Adipose tissue (tissue), 3 donors: ENCODE results near the gene ATAD3C. TPM values are rescaled to one million over a fixed set of nuclear protein-coding genes. Genes with fewer than 3 reads are reported as not detected.
"Not testable (repeated sequence)": the region's sequence is repeated elsewhere in the genome, so short reads cannot be mapped to it uniquely, and the experiment has no call there.

ENCODE experiments used
- H3K27ac ChIP-seq: one replicate; pipeline ENCODE4 v1.5.1; 2013; ENCODE audit warnings: low read depth, low read length
- WGBS, 3 donors: extraction: QIAGEN DNeasy Blood & Tissue Kit; methylation state at CpG; one replicate each; pipeline ENCODE4 v1.1.7; 2013; 5-methylcytosine and 5-hydroxymethylcytosine counted together
- polyA plus RNA-seq, 3 donors: library from polyadenylated mRNA; stranded (reverse); fragments of 200-250 nt; gene quantifications; one replicate each; pipeline ENCODE4 v1.2.3, GENCODE V29; 2013
- donor health status: healthy with polysubstance abuse.
- donor health status: Bipolar disorder and iron deficiency.
- donor health status: healthy.

The ATAD3C gene, protein sequence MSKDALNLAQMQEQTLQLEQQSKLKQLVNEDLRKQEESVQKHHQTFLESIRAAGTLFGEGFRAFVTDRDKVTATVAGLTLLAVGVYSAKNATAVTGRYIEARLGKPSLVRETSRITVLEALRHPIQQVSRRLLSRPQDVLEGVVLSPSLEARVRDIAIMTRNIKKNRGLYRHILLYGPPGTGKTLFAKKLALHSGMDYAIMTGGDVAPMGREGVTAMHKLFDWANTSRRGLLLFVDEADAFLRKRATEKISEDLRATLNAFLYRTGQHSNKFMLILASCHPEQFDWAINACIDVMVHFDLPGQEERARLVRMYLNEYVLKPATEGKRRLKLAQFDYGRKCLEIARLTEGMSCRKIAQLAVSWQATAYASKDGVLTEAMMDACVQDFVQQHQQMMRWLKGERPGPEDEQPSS
- 10 to 100 TPM in 1 of 3 donors, 1 to 10 TPM in 1, under 1 TPM in 1; 0.34 to 10.3 (median 2.2) TPM for polyA plus RNA-seq

DNA sequence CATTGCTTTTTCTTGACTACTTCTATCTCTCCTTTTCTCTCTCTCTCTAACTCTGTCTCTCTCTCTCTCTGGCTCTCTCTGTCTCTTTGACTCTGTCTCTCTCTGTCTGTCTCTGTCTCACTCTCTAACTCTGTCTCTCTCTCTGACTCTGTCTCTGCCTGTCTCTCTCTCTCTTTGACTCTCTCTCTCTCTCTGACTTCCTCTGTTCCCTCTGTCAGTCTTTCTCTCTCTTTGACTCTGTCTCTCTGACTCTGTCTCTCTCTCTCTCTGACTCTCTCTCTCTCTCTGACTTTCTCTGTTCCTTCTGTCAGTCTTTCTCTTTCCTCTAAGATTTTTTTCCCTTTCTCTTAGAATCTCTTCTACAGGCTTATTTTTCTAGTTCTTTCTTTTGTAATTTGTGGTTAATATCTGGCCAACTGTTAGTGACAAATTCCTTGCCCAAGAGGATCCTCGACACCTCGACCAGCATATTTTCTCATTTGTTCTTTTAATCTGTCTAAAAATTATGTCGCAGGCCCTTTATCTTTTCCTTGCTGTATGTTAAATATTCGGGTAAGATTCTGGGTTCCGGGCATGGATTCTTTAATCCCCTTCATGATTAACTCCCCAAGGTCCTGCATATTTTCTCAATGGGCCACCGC is at the start of gene ATAD3C:
Gene ATAD3C (plus strand): TSS at position 591 of the 641 bp plus-strand sequence. CDS start 995 bp downstream, outside the sequence.
- H3K27ac ChIP-seq: no peak within 1 kb of the TSS
- WGBS, 3 donors: 75 to 79% (median 77%) methylated on average over 6 of the region's 6 CpGs

DNA sequence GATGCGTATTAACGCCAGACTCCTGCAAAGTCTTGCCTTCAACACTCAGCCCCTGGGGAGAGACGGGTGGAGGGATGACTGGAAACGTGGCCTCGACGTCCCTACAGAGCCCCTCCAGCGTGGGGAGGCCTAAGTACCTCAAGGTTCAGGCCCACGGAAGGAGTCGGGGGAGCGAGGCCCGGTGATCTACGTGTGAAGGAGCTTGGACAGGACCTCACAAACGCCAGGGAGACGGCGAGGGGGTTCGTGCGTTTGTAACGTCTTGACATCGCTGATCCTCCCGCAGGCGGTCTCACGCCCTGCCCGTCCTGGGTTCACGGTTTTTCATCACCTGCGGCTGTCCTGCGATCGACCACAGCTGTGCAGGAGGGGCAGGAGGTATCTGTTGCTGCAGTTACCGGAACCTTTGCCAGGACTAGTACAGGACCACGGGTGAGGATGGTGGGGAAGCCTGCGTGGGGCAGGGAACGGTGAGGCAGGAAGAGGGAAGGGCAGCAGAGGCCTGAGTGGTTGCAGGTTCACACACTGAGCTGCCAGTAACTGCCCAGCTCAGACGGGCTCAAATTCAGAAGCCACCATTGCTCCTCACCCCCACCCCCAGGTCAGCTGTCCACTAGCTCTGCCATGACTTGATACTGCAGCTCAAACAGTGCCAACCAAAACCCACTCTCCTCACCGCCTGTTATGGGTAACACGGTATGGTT is 49.5 kb upstream of the ATAD3C start:
- WGBS, 3 donors: 4 to 6% (median 5%) methylated on average over 34 of the region's 34 CpGs
- no peak overlapping the region for H3K27ac ChIP-seq

DNA sequence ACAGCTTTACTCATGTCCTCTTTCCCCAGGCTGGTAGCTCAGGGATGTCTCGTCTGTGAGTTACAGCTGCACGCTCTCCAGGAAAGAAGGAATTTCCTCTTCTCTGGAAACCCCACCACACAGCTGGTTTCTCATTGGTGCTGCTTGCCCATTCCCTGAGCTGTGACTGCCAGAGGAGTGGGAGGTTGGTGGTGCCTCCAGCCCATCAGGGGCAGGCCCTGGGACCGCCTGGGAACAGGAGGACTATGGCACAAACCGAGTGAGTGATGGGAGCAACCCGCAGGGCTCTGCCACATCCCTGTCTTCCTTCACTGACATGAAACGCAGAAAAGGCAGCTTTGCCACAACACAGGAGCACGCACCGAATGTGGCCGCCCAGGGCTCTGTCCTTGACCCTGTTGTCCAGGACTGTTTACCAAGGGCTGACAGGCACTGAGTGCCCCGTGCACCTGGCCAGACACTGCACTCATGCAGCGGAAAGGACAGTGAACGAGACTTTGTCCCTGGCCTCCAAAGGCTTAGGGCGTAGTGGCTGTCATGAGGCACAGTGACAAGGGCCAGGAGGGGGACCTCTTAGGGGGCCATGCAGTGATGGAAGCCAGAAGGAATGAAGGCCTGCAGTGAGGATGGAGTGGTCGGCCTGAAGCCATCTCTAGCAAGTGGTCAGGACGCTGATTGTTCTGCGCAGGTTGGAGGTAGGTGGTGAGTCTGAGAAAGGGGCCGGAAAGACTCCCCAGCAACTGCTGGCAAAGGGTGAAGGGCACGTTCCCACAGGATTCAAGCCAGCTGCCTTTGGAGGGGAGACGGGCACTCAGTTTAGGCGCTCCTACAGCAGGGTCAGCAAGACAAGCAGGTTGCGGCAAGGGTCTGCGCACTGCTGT is 48.7 kb upstream of the ATAD3C start:
- H3K27ac ChIP-seq: no peak overlapping the region
- 62 to 84% (median 79%) methylated on average over 22 of the region's 22 CpGs for WGBS, 3 donors

DNA sequence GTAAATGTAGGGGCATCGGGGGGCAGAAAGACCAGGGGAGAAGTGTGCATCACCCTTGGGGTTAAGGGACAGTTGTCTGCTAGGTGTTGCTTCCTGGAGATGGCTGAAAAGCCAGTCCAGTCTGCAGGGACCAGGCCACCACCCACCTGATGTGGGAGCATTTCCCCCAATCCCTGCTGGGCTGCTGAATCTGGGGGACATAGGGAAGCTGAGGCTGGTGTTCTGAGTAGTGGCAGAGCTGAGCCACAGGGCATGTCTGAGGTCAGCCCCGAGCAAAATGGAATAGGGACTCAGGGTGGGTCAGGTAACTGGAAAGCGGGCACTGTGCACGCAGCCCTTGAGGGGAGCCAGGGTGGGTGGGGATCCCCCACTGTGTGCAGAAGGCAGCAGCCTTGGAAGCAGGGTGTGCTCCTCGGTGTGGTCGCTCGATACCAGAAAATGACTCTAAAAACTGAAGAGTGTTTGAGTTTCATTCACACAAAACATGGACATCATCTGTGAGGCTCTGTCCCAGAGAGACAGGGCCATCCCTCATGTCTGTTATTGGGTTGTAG is 48.0 kb upstream of the ATAD3C start:
- no peak overlapping the region for H3K27ac ChIP-seq
- 82 to 88% (median 83%) methylated on average over 7 of the region's 7 CpGs for WGBS, 3 donors

DNA sequence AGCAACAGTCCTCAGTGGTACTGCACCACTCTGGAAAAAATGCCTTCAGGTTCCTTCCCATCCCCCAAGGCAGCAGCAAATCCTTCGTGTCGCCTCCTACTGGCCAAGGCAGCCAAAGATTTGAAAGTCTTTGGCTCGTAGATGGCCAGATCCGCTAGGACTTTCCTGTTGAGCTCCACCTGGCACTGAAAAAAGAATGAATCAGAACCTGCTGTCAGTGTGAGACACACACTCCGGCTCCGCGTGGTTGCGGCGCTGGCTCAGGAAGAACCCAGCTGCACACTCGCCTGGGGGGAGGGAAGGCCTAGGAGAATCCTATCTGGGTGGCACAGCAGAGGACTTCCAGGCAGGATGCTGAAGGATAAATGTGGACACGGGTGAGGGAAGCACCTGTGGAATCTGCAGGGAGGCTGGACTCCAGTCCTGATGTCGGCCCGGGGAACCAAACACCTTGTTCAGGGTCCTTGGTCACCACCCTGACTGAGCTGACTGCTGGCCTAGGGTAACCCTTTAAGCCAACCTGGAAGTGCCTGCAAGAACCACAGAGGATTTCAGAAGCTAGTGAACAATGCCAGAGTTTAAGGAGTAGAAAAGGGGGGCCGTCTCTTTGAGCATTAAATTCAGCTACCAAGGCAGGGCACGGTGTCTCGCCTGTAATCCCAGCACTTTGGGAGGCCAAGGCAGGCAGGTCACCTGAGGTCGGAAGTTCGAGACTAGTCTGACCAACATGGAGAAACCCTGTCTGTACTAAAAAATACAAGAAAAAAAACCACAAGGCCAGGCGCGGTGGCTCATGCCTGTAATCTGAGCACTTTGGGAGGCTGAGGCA is 47.2 kb upstream of the ATAD3C start:
- 59 to 73% (median 66%) methylated on average over 20 of the region's 20 CpGs for WGBS, 3 donors
- H3K27ac ChIP-seq: no peak overlapping the region

DNA sequence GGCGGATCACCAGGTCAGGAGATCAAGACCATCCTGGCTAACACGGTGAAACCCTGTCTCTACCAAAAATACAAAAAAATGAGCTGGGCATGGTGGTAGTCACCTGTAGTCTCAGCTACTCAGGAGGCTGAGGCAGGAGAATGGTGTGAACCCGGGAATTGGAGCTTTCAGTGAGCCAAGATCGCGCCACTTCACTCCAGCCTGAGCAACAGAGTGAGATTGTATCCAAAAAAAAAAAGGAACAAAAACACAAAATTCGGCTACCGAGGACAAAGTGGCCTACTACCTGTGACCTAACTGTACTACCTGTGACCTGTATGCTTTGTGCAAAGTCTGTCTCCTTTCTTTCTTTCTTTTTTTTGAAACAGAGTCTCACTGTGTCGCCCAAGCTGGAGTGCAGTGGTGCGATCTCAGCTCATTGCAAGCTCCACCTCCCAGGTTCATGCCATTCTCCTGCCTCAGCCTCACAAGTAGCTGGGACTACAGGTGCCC is 46.5 kb upstream of the ATAD3C start:
- 85 to 93% (median 85%) methylated on average over 9 of the region's 9 CpGs for whole genome bisulfite sequencing, 3 donors
- not testable (repeated sequence) for H3K27ac ChIP-seq

DNA sequence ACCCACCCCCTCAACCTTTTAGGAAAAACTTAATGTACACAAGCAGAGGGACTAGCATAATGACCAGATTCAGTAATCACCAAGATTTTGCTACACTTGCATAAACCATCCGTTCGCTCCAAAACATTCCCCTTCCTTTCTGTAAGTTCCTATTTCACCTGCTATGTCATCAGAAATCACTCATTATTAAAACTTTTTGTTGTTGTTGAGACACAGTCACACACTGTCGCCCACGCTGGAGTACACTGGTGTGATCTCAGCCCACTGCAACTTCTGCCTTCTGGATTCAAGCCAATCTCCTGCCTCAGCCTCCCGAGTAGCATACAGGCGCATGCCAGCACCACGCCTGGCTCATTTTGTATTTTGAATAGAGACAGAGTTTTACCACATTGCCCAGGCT is 45.8 kb upstream of the ATAD3C start:
- H3K27ac ChIP-seq: no peak overlapping the region
- WGBS, 3 donors: 78 to 84% (median 79%) methylated on average over 7 of the region's 7 CpGs

DNA sequence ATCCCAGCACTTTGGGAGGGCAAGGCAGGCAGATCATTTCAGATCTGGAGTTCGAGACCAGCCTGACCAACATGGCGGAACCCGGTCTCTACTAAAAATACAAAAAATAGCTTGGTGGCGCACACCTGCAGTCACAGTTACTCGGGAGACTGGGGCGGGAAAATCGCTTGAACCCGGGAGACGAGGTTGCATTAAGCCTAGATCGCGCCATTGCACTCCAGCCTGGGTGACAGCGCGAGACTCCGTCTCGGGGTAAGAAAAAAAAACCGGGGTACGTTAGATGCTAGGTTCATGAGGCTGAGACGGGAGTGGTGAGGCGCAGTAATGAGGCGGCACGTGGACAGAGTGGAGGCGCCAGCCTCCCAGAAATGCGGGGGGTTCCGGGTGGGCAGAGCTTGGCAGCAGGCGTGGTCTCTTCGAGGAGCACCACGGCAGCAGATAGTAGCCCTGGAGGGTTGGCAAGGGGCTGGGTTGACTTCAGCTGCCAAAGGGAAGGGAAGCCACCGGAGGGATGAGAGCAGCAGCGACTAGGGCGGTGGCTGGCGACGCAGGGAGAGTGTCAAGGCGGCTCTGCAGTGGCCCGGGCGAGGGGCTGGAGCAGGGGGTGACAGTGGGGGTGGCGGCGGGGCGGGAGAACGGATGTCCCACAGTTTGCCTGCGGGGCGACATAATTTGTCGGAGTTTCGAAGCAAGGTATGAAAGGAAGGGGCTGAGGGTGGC is 43.2 kb upstream of the ATAD3C start:
- H3K27ac ChIP-seq: no peak overlapping the region
- WGBS, 3 donors: 37 to 44% (median 41%) methylated on average over 39 to 43 of the region's 43 CpGs

DNA sequence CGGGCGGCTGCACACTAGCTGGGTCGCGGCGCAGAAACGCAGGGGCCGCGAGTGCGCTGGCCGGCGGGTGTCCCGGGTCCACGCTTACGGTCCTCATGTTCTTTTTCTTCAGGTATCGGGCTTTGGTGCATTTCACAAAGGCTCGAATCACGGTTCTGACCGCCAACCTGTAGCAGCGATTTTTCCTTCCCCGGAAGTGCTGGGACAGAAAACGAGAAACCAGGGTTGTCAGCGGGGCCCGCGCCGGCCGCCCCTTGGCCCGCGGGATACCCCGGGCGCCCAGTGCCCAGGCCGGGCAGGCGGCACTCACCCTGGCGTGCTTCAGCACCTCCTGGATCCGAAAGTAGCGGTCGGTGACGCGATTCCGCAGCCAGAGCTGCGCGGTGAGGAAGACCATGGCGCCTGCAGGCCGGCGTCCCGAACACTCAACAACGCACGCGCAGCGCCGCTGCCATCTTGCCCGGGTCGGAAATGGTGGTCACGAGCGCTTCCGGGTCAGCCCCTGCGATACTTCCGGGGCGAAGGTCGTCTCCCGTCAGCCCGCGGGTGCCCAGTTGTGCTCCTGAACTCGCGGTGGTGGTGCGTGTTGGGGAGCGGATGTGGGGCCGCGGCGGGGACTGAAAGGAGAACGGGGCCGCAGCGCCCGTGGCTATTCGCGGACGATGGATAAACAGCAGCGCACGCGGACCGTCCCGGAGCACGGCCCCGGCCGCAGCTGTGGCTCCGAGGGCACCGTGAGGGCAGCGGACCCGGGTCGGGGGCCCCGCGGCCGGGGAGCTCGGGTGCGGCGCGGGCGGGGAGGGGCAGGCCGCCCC is 42.5 kb upstream of the ATAD3C start, which contains the start of gene MRPL20:
Gene MRPL20 (minus strand): TSS at position 473 of the 815 bp plus-strand sequence. CDS start 76 bp downstream, at position 397.
- no peak within 1 kb of the TSS for H3K27ac ChIP-seq
- 0 to 1% (median 1%) methylated on average over 93 to 98 of the region's 98 CpGs for WGBS, 3 donors

DNA sequence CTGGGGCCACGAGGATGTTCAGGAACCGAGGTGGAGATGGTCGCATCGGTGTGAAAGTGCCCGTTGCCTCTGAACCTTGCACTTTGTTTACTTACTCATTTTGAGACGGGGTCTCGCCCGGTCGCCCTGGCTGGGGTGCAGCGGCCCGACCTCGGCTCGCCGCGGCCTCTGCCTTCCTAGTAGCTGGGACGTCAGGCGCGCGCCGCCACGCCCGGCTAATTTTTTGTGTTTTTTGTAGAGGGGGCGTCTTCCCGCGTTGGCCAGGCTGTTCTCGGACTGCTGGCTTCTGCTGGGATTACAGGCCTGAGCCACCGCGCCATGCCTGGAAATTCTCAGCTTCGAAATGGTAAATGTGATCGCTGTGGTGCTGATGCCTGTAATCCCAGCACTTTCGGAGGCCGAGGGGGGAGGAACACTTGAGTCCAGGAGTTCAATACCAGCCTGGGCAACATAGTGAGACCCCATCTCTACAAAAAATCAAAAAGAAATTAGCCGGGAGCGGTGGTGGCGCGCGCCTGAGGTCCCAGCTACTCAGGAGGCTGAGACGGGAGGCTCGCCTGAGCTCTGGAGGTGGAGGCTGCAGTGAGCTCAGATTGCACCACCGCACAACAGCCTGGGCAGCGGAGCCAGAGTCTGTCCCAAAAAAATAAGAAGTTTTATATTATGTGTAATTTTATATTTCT is 41.7 kb upstream of the ATAD3C start:
- 7 to 9% (median 9%) methylated on average over 41 of the region's 41 CpGs for WGBS, 3 donors
- H3K27ac ChIP-seq: no peak overlapping the region

DNA sequence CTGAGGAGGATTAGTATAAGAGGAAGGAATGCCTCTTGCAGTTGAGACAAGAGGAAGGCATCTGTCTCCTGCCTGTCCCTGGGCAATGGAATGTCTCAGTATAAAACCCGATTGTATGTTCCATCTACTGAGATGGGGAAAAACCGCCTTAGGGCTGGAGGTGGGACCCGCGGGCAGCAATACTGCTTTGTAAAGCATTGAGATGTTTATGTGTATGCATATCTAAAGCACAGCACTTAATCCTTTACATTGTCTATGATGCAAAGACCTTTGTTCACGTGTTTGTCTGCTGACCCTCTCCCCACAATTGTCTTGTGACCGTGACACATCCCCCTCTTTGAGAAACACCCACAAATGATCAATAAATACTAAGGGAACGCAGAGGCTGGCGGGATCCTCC is 39.3 kb upstream of the ATAD3C start:
- not testable (repeated sequence) for H3K27ac ChIP-seq
- 69 to 75% (median 74%) methylated on average over 8 of the region's 8 CpGs for WGBS, 3 donors

DNA sequence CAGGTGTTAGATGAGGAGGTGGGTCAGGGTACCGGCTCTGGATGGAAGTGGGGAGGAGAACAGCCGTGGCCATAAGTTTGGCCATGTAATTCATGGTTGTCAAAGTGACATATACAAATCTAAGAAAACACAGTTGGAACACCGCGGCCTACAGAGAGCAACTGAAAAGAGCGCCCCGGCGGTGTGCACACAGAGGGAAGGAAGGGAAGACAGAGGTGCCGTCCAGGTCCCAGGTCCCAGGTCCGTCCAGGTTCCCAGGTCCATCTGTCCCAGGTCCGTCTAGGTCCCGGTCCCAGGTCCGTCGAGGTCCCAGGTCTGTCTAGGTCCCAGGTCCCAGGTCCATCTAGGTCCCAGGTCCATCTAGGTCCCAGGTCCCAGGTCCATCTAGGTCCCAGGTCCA is 37.9 kb upstream of the ATAD3C start:
- 92 to 96% (median 95%) methylated on average over 13 of the region's 13 CpGs for WGBS, 3 donors
- H3K27ac ChIP-seq: no peak overlapping the region

DNA sequence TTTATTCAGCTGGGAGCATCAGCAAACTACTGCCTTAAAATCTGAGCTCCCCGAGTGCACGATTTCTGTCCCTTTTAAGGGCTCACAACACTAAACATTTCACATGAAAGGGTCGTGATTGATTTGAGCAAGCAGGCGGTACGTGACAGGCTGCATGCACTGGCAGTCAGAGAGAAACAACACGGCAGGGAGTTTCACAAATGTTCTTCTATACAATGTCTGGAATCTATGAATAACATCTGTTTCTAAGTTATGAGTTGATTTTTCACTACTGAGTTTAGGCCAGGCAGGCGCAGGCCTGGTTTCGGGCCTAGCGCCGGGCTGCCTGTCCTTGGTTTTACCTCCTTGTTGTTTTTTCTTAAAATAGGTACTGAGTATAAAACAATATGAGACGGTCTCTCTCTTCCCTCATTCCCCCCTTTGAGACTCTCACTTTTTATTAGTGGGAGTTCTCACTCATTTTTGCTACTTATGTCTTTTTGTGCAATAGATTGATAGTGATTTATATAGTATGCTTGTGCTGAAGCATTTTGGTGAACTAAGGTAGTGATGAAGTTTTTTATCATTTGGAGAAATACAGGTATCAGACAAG is 37.1 kb upstream of the ATAD3C start:
- H3K27ac ChIP-seq: not testable (repeated sequence)
- 91 to 95% (median 94%) methylated on average over 11 of the region's 11 CpGs for WGBS, 3 donors

DNA sequence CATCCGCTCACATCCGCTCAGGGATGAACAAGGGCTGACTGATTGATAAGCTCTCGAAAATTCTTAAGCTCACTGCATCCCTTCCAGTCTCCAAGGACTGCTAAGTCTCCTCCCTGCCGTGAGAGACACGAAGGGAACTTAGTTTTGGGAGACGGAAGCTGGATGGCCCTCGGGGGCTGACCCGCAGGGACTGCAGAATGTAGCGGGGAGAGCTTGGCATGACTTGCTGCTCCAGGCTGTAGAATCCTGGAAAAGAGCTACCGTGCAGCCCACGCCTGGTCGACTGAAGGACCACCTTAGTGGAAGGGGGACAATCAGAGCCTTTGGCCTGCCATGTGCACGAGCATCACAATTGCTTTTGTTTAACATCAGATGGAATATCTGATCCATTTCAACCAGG is 33.7 kb upstream of the ATAD3C start:
- WGBS, 3 donors: 77 to 84% (median 81%) methylated on average over 13 of the region's 13 CpGs
- no peak overlapping the region for H3K27ac ChIP-seq

DNA sequence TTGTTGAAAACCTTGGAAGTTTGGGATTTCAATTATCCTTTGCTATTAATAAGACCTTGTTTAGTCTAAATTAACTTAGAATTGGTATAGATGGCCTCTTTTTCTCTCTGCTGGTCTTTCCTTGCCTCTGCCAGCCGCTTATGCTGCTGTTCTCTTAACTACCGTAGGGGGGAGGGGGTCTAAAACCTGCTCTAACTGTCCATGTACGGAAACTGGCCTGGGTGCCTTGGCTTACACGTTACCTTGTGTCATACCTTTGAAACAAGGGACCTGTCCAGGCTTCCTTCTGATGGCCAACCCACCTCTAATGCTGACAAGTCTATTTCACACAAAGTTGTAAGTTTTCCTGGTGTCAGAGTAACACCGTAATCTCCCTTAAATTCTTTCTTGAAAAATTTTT is 32.1 kb upstream of the ATAD3C start:
- H3K27ac ChIP-seq: not testable (repeated sequence)
- WGBS, 3 donors: 55 to 85% (median 80%) methylated on average over 5 of the region's 5 CpGs
